SJSA1 (cell line): ENCODE data around the gene CD320. TPM values are rescaled to one million over a fixed set of nuclear protein-coding genes. Genes with fewer than 3 reads are reported as not detected.
"Not testable (repeated sequence)": the region's sequence is repeated elsewhere in the genome, so short reads cannot be mapped to it uniquely, and the experiment has no call there.

Experiments used
- DNase-seq, 2 experiments: peaks; one replicate each; pipeline ENCODE4 v3.0.0-alpha.2; 2015 to 2020; ENCODE audit warnings: low spot score in 2 of 2, low read depth in 1 of 2
- H3K27ac ChIP-seq: fragments of 250-450 bp; sonication (Bioruptor Pico); 2 replicates; pipeline ENCODE4 v1.5.1; 2020; ENCODE audit warnings: mild to moderate bottlenecking, moderate library complexity
- H3K27me3 ChIP-seq: fragments of 250-450 bp; sonication (Bioruptor Pico); replicated peaks from 2 replicates; pipeline ENCODE4 v1.5.1; 2020; ENCODE audit warnings: mild to moderate bottlenecking, moderate library complexity
- H3K36me3 ChIP-seq: fragments of 250-450 bp; sonication (Bioruptor Pico); 2 replicates; pipeline ENCODE4 v1.5.1; 2020; ENCODE audit warnings: mild to moderate bottlenecking
- H3K4me1 ChIP-seq: fragments of 250-450 bp; sonication (Bioruptor Pico); replicated peaks from 2 replicates; pipeline ENCODE4 v1.6.1; 2021; ENCODE audit warnings: mild to moderate bottlenecking
- H3K4me3 ChIP-seq: fragments of 250-450 bp; sonication (Bioruptor Pico); 2 replicates; pipeline ENCODE4 v1.5.1; 2020; ENCODE audit warnings: mild to moderate bottlenecking
- H3K9me3 ChIP-seq: fragments of 250-450 bp; sonication (Bioruptor Pico); replicated peaks from 2 replicates; pipeline ENCODE4 v1.5.1; 2020; ENCODE audit warnings: mild to moderate bottlenecking
- total RNA-seq: library from RNA; depleted of rRNA; stranded (reverse); fragments of >200 nt; shearing (Covaris generic); gene quantifications from 2 replicates; pipeline ENCODE4 v1.2.3, GENCODE V29; 2014; rRNA removed

CD320 gene
- total RNA-seq: 113 and 154 TPM in 2 replicates

DNA sequence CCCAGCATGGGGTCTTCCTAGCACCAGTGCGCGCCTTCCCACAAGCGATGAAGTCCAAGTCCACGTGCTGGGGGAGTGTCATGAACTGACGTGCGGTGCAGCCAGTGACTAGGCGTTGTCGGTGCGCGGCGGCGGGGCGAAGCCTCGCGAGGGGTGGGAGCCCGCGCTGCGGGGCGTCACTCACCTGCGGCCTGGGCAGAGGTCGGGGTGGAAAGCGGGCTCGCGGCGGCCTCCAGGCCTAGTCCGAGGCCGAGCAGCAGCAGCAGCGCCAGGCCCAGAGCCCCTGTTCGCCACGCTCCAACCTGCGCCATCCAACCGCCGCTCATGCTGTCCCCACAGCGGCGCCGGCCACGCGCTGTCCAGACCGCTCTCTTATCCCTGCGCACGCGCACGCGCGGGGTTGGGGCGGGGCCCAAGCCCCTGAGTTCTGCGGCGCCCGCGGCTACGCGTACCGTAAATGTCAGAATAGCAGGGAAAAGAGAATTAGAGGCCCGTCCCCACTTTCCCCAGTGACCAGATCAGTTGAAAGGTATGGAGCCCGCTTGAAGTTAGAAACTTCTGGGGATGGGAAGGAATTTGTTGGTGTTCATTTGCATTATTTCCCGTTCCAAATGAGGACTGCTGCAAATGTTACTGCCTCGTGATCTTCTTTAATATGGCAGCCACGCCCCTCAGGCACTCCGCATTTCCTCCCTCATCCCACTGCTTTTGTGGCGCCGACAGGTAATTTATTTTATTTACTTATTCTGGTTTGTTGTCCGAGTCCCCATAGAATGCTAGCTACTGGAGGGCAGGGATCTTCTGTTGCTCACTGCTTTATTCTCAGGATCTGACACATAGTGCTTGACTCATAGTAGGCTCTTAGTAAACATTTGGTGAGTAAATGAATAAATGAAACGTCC is at the start of gene CD320:
TSS of gene CD320 (minus strand) at position 394 of the 902 bp plus-strand sequence. CDS start at position 326, 68 bp downstream.
- DNase-seq: peak; percentile 90 to 94
- H3K27ac ChIP-seq: peak within 1 kb of the TSS; percentile 46
- peak within 1 kb of the TSS; percentile 55 for H3K4me3 ChIP-seq
- peaks cover 36% of the 10 kb centered on the region for H3K36me3 ChIP-seq
- H3K27me3 ChIP-seq: no peaks in the 10 kb centered on the region
- H3K9me3 ChIP-seq: 0 out of 2 replicates have a peak, but pooled peaks cover 3% of the 10 kb centered on the region
- peaks cover 15% of the 10 kb centered on the region for H3K4me1 ChIP-seq

DNA sequence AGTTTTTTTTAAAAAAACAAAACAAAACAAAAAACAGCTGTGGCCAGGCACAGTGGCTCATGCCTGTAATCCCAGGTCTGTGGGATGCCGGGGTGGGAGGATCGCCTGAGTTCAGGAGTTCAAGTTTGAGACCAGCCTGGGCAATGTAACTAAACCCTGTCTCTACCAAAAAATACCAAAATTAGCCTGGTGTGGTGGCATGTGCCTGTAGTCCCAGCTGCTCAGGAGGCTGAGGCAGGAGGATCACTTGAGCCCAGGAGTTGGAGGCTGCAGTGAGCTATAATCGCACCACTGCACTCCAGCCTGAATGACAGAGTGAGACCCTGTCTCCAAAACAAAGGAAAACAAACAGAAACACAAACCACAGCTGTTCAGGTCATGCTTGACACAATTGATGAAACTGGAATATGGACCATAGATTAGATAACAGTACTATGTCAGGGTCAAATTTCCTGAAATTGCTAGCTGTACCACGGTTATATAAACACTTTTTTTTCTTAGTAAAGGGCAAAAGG is 48.9 kb upstream of the CD320 start:
- DNase-seq: no peak
- no peak overlapping the region for H3K4me3 ChIP-seq
- peaks cover 40% of the 10 kb centered on the region for H3K4me1 ChIP-seq
- no peaks in the 10 kb centered on the region for H3K27me3 ChIP-seq
- no peaks in the 10 kb centered on the region for H3K9me3 ChIP-seq
- no peaks in the 10 kb centered on the region for H3K36me3 ChIP-seq
- no peak overlapping the region for H3K27ac ChIP-seq

DNA sequence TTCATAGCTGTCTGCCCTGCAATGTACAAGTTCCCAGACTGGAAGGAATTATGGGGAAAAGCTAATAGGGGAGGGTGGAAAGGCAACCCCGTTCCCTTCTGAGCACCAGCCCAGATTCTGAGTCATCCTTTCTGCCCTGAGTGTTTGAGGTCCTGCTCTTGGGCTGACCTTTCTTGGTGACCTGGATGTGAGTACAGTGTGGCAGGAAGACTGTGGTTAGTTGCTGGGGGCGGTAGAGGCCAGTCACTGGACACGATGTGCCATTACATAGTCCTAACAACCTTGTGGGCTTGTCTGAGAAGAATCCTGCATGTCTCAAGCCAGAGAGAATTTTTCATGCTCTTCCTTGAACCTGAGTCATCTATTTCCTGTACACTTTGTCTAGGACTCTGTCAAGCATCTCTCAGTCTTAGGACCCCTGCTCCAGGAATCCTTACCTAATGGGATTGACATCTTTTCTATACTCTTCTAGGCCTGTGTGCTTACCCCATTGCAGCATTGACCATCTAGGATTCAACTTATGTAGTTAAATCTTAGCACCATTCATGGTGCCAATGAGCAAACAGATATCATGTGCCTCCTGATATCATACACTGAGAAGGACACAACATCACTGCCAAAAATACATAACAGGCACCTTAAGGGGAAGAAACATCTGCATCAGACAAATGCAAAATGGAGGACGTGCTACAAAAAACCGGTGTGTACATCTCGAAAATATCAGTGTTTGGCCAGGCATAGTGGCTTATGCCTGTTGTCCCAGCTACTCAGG is 47.7 kb upstream of the CD320 start:
- H3K9me3 ChIP-seq: no peaks in the 10 kb centered on the region
- H3K4me3 ChIP-seq: no peak overlapping the region
- H3K27me3 ChIP-seq: no peaks in the 10 kb centered on the region
- peak; percentile 86 to 89 for DNase-seq
- no peaks in the 10 kb centered on the region for H3K36me3 ChIP-seq
- peaks cover 34% of the 10 kb centered on the region for H3K4me1 ChIP-seq
- peak overlapping the region; percentile 14 for H3K27ac ChIP-seq

DNA sequence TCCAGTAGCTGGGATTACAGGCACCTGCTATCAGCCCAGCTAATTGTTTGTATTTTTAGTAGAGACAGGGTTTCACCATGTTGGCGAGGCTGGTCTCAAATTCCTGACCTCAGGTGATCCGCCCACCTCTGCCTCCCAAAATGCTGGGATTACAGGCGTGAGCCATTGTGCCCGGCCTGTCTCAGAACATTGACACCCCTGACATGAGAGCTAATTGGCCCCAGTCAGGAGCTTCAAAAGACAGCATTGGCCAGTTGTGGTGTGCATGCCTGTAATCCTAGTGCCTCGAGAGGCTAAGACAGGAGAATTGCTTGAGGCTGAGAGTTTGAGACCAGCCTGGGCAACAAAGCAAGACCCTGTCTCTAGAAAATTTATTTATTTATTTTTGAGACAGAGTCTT is 44.7 kb upstream of the CD320 start:
- H3K27me3 ChIP-seq, H3K27ac ChIP-seq, H3K36me3 ChIP-seq, H3K4me3 ChIP-seq, H3K9me3 ChIP-seq, DNase-seq: not testable (repeated sequence)
- peaks cover 34% of the 10 kb centered on the region for H3K4me1 ChIP-seq

DNA sequence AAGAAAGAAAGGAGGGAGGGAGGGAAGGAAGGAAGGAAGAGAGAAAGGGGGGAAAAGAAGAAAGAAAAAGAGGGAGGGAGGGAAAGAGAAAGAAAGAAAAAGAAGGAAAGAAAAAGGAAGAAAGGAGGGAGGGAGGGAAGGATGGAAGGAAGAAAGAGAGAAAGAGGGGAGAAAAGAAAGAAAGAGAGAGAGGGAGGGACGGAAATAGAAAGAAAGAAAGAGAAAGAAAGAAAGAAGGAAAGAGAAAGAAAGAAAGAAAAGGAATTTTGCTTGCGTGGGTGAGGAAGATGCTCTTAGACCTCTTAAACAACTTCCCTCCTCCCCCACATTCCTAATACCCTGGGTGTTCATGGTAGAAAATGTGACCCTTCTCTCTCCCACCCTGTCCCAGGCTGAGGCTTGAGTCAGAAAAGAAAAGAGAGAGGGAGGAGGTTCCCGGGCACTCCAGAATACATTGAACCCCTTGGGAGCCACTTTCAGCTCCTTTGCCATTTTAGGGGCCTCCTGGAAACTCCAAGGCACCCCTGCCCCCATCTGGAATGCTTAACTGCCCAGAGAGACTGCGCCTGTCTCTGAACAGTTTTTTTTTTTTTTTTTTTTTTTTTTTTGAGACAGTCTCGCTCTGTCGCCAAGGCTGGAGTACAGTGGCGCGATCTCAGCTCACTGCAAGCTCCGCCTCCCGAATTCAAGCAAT is 44.1 kb upstream of the CD320 start:
- Histone ChIP-seq H3K27me3 (no peaks in the 10 kb centered on the region; the same call in 1 of the 2 replicates), H3K4me1 (peaks cover 34% of the 10 kb centered on the region), H3K4me3 (no peak overlapping the region), H3K36me3 (no peaks in the 10 kb centered on the region), H3K27ac (no peak overlapping the region), H3K9me3 (no peaks in the 10 kb centered on the region)
- DNase-seq: no peak

DNA sequence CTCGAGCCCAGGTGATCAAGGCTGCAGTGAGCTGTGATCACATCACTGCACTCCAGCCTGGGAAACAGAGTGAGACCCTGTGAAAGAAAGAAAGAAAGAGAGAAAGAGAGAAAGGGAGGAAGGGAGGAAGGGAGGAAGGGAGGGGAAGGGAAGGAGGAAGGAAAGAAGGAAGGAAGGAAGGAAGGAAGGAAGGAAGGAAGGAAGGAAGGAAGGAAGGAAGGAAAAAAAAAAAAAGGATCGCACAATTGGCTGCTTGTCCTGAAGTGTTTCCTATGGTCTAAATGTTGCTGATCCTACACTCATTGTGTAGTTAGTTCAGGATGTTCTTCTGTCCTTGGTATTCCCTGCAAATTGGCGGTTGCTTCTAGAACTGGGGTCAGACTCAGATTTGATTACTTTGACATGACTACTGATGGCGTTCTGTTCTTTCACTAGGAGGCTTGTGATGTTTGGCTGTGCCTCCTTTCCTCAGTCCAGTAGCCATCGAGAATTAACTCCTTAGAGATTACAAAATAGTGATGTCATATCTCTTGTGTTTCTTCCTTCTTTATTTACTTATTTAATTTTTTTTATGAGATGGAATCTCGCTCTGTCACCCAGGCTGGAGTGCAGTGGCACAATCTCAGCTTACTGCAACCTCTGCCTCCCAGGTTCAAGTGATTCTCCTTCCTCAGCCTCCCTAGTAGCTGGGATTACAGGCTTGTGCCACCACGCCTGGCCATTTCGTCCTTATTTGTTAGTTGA is 41.6 kb upstream of the CD320 start:
- peaks cover 11% of the 10 kb centered on the region for H3K4me1 ChIP-seq
- not testable (repeated sequence) for H3K9me3 ChIP-seq, DNase-seq, H3K27me3 ChIP-seq, H3K4me3 ChIP-seq, H3K36me3 ChIP-seq, H3K27ac ChIP-seq

DNA sequence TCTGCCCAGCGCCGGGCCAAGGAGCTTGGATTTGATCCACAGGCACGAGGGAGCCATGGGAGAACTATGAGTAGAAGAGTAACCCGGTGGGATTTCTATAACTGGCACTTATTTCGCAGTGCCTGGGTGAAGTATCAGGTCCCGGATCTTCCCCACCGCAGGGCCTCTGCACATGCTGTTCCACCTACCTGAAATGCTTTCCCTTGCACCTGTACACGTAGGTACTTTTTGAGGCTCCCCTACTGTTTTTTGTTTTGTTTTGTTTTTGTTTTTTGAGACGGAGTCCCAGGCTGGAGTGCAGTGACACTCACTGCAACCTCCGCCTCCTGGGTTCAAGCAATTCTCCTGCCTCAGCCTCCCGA is 35.3 kb upstream of the CD320 start:
- no peak for DNase-seq
- H3K4me1 ChIP-seq: peaks cover 5% of the 10 kb centered on the region
- H3K9me3 ChIP-seq: no peaks in the 10 kb centered on the region
- H3K4me3 ChIP-seq: no peak overlapping the region
- H3K27ac ChIP-seq: no peak overlapping the region
- H3K36me3 ChIP-seq: no peaks in the 10 kb centered on the region
- peaks cover 11% of the 10 kb centered on the region for H3K27me3 ChIP-seq

DNA sequence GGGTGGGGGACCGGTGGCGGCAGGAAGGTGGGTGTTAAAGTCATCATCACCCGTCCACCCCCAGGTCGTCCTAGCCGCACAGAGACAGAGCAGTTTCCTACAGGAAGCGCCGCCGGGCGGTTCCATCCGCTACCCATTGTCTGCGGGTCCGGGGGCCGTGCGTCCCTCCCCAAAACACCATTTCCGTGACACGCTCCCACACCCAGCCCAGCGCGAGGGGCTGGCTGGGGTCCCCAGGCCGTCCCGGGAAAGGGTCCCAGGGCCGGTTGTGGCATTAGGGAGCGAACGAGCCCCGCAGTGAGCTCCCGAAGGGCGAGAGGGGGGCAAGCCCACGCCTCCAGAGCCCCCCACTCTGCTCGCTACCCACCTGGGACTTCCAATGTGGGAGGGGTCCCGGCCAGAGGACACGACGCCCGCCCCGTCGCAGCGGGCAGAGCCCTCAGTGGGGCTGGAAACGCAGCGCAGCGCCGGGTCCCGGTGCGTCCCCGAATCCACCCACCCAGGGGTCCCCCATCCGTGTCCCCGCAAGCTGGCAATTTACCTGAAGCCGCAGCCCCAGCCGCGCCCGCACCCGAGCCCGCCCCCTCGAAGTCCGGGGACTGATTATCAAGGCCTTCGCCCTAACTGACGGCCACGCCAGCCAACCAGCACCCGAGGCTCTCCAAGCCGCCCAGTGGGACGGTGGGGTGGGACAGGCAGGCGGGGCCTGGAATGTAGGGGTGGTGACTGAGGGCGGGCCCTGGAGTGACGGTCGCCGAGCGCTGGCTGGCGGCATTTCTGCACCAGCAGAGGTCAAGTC is 34.7 kb upstream of the CD320 start, which contains the start of gene KANK3:
TSS of gene KANK3 (minus strand) at position 579 of the 799 bp plus-strand sequence. CDS start 5,434 bp downstream, outside the sequence.
- Histone ChIP-seq H3K27me3 (peaks cover 11% of the 10 kb centered on the region), H3K36me3 (no peaks in the 10 kb centered on the region), H3K27ac (no peak within 1 kb of the TSS), H3K9me3 (no peaks in the 10 kb centered on the region), H3K4me1 (peaks cover 5% of the 10 kb centered on the region), H3K4me3 (peak within 1 kb of the TSS; percentile 31)
- DNase-seq: peak; percentile 69 to 99

DNA sequence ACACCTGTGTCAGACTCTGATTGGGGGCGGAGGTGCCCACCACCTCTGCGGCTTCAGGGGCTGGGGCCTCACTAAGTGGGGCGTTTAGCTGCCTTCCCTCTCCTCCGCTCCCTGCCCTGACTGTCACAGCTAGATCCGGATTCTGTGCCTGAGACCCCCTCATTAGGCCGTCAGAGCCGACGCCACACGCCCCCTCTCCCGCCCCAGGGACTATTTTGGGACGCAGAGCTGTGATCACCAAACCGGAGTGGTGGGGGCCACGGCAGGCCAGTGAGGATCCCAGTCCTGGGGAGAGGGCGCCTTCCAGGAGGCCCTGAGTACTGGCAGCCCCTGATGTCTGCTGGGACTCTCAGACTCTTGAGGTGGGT is 34.1 kb upstream of the CD320 start:
- Histone ChIP-seq H3K4me3 (no peak overlapping the region), H3K36me3 (no peaks in the 10 kb centered on the region), H3K9me3 (no peaks in the 10 kb centered on the region), H3K27ac (no peak overlapping the region), H3K27me3 (peaks cover 11% of the 10 kb centered on the region), H3K4me1 (peaks cover 9% of the 10 kb centered on the region)
- no peak for DNase-seq

DNA sequence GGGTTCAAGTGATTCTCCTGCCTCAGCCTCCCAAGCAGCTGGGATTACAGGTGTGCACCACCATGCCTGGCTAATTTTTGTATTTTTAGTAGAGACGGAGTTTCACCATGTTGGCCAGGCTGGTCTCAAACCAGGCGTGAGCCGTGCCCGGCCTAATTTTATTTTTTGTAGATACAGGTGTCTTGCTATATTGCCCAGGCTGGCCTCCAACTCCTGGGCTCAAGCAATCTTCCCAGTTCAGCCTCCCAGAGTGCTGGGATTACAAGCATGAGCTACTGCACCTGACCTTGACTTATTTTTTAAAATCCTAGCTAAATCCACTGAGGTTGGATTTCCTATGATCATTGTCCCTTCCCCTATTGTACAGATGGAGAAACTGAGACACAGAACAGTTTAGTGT is 33.3 kb upstream of the CD320 start:
- not testable (repeated sequence) for H3K27ac ChIP-seq, DNase-seq, H3K4me3 ChIP-seq, H3K36me3 ChIP-seq, H3K9me3 ChIP-seq
- H3K27me3 ChIP-seq: peaks cover 11% of the 10 kb centered on the region
- peaks cover 10% of the 10 kb centered on the region for H3K4me1 ChIP-seq

DNA sequence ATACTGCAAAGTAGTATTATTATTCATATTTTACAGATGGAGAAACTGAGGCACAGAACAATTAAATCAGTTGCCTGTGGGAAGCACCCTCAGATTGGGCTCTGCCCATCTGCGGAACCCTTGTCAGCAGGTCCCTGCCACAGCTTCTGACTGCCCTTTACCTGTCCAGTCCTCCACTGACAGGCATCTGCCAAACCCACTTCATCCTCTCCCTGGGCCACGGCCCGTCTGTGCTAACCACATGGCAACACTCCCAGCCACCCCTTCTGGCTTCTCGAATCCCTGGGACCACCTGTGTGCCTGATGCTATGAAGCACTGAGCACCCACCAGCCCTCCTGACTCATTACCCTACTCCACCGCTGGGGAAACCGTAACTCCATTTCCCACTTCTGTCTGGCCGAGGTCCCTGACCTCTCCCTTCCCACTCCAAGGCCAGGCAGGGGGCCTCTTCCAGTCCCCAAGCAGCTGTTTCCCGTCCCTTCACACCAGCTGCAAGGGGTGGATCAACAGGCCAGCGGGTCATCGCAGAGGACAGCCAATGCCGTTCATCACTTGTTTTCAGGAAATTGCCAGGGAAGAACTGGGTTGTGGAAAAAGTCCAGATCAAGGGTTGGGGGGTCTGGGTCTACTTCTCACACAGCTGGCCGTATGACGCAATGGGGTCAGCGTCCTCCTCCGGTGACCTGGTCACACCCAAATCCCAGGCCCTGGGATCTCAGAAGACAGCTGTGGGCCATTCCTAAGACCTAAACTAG is 32.4 kb upstream of the CD320 start:
- Histone ChIP-seq H3K36me3 (no peaks in the 10 kb centered on the region), H3K27me3 (peaks cover 18% of the 10 kb centered on the region), H3K9me3 (no peaks in the 10 kb centered on the region), H3K27ac (no peak overlapping the region), H3K4me3 (no peak overlapping the region), H3K4me1 (peaks cover 13% of the 10 kb centered on the region)
- no peak for DNase-seq

DNA sequence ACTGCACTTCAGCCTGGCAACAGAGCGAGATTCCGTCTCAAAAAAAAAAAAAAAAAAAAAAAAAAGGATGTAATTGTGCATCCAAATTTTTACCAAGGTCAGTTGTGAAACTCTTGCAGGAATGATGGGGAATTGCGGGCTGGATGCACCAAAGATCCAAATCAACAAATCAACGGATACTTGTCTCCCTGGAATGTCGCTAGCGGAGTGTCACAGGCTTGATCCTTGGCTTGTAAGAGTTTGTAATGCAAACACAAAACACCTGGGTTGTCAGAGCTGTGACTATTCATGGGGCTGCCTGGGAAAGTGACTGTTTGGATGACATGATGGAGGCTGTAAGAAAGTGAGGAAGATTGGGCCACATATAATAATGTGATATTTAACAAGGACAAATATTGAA is 30.7 kb upstream of the CD320 start:
- no peak overlapping the region for H3K4me3 ChIP-seq
- H3K27ac ChIP-seq: no peak overlapping the region
- H3K27me3 ChIP-seq: peaks cover 35% of the 10 kb centered on the region
- no peaks in the 10 kb centered on the region for H3K36me3 ChIP-seq
- H3K9me3 ChIP-seq: peaks cover 7% of the 10 kb centered on the region
- H3K4me1 ChIP-seq: peaks cover 27% of the 10 kb centered on the region
- DNase-seq: no peak
